Body of pancreas (tissue), 4 donors: ENCODE data around the gene SLC45A1.

Experiments used
- POLR2A ChIP-seq, 3 donors: fragments of 450-650 bp; IDR thresholded peaks; one replicate each; pipeline ENCODE4 v1.6.1; 2016; ENCODE audit warnings: antibody characterized with exemption in 3 of 3, mild to moderate bottlenecking in 2 of 3
- TF ChIP-seq, protein P1 (sequence below), 7 experiments: fragments of 450-650 bp in 4 of 7; fragments of 200-600 bp in 3 of 7; sonication (generic) in 3 of 7; IDR thresholded peaks; one replicate each; pipeline ENCODE4 v1.5.1; 2016 to 2019; ENCODE audit warnings: antibody characterized with exemption in 7 of 7

DNA sequence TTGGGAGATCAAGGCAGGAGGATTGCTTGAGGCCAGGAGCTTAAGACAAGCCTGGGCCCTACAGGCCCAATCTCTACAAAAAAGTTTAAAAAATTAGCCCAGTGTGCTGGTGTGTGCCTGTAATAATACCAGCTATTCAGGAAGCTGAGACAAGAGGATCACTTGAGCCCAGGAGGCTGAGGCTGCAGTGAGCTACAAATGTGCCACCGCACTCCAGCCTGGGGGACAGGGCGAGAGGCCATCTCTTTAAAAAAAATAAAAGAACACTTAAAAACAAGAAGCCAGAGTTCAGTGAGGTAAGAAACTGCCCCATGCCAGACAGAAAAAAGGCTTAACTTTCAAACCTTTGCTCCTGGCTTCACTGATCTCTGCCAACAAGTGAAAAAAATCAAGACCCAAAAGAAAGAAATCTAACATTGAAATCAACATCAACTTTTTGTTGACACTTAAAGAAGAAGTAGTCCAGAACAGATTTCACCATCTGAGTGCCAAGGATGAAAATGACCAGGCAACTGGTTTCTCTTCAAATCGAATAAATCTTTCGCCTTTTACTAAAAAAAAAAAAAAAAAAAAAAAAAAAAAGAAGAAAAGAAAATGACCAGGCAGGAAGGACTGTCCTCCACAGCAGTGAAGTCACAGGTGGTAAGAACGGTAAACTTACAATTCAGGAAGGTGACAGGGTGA is 51.2 kb downstream of the SLC45A1 start:
- TF ChIP-seq, protein P1, sequence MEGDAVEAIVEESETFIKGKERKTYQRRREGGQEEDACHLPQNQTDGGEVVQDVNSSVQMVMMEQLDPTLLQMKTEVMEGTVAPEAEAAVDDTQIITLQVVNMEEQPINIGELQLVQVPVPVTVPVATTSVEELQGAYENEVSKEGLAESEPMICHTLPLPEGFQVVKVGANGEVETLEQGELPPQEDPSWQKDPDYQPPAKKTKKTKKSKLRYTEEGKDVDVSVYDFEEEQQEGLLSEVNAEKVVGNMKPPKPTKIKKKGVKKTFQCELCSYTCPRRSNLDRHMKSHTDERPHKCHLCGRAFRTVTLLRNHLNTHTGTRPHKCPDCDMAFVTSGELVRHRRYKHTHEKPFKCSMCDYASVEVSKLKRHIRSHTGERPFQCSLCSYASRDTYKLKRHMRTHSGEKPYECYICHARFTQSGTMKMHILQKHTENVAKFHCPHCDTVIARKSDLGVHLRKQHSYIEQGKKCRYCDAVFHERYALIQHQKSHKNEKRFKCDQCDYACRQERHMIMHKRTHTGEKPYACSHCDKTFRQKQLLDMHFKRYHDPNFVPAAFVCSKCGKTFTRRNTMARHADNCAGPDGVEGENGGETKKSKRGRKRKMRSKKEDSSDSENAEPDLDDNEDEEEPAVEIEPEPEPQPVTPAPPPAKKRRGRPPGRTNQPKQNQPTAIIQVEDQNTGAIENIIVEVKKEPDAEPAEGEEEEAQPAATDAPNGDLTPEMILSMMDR (IDR thresholded peaks at IDR 0.05): no peak
- no peak for TF ChIP-seq POLR2A (IDR thresholded peaks at IDR 0.05)
